GM19035 (cell line): ENCODE measurements around the gene ATP6V1B1.

Source experiments
- ATAC-seq: cut with Tn5 transposase; IDR thresholded peaks from one replicate; pipeline ENCODE4 v1.9.1; 2021; ENCODE audit not compliant: unreplicated experiment

ATP6V1B1 gene

DNA sequence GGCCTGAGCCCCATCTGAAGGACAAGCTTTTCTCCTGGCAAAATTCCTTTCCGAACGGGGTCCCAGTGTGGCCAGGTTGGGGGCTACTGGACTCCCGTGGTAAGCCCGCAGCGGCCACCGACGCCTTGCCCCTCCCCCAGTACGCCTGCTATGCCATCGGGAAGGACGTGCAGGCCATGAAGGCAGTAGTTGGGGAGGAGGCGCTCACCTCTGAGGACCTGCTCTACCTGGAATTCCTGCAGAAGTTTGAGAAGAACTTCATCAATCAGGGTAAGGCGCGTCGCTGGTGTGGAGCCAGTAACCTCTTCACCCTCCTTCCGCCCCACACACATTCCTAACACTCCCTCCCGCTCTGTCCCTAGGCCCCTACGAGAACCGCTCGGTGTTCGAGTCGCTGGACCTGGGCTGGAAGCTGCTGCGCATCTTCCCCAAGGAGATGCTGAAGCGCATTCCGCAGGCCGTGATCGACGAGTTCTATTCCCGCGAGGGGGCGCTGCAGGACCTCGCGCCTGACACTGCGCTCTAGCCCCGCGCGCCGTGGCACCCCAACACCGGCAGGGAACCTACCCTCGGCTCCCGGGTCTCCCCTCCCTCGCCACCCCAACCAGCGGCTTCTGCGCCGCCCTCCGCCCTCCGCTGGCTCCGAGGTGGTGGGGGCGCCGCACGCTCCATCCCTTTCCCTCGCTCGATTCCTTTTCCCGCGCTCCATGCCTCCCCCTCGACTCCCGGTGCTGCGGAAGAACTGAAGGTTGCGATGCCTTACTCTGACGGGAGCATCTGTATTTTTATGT is 29.1 kb downstream of the ATP6V1B1 start:
- peak; percentile 91 for ATAC-seq

DNA sequence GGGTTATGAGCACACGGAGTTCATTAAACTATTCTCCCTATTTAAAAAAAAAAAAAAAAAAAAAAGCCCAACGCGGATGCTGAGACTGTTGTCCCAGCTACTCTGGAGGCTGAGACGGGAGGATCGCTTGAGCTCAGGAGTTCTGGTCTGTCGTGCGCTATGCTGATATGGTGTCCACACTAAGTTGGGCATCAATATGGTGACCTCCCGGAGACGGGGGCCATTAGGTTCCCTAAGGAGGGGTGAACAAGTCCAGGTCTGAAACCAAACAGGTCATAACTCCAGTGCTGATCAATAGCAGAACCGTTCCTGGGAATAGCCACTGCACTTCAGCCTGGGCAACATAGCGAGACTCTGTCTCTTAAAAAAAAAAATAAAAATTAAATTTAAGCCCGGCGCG is 29.8 kb downstream of the ATP6V1B1 start:
- no peak for ATAC-seq

DNA sequence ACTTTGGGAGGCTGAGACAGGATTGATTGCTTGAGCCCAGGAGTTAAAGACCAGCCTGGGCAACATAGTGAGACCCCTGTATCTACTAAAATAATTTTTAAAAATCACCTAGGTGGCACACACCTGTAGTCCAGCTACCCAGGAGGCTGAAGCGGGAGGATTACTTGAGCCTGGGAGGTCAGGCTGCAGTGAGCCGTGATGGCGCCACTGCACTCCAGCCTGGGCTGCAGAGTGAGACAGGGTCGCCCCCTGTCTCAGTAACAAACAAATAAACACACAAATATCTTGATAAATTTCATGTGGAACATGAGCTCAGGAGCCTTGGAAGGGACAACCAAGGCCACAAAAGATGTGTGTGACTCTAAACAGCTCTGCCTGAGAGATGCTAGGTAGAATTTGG is 31.0 kb downstream of the ATP6V1B1 start:
- ATAC-seq = no peak

DNA sequence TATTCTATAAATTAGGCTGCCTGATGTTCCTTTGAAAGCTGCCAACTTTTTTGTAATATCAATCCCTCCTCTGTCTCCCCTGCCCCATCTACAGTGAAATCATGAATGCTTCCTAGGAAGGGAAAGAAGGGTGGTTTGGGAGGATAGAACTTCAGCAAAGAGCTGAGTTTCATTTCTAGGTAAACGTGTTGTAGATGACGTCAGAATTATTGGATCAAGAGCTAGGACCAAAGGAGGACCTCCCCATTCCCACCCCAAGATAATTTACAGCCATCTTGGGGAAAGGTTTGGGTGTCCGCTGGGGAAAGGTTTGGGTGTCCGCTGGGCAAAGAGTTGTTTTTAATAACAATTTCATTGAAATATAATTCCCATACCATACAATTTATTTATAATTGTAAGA is 31.5 kb downstream of the ATP6V1B1 start:
- ATAC-seq = no peak

DNA sequence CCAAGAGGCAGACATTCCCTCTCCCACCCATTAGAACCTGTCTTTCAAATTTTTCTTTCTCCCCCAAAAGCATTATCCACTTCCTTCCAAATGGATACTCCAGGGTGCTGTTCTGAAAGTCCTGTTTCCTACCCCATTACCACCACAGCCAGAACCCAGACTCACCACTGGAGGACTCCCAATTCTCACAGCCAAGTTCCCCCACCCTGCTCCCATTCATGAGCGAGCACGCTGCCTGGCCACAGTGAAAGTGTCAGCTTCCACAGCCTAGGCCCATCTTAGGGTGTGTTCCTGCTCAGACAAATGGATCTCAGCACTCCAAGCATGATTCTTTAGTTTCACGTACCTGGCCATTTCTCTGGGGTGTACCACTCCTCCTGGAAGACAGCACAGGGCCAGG is 38.9 kb downstream of the ATP6V1B1 start:
- no peak for ATAC-seq

DNA sequence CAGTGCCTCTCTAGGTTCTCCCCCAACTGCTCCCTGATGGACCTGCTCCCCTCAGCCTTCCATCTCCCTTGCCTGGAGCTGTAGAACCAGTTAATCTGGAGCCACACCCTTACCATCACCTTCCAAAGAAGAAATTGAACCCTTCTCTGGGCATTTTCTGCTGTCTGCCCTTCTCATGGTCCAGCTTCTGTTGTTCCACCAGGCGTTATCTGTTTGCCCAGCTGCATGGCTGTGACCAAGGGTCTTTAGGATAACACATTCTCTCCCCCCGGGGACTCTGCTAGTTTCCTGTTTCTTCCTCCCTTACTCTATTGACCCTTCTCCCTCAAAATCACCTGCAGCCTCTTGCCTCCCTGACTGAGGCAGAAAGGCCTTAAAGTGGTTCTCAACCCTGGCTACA is 39.5 kb downstream of the ATP6V1B1 start:
- no peak for ATAC-seq

DNA sequence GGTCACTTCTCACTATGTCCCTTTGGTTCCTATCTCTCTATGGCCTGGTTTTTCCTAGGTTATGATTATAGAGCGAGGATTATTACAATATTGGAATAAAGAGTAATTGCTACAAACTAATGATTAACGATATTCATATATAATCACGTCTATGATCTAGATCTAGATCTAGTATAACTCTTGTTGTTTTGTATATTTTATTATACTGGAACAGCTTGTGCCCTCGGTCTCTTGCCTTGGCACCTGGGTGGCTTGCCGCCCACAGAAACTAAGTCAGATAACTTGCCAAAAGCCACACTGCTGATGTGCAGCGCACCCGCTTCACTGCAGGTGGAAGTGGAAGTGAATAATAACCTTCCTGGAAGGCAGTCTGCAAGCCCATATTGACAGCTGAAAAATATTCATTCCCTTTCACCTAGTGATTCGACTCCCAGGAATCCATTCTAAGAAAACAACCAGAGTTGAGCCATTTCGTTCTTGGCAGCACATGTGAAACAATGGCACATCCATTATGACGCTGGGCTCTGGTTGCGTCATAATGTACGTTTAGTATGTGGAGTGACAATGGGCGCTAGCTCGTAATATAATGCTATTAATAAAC is 42.0 kb downstream of the ATP6V1B1 start:
- ATAC-seq = no peak

DNA sequence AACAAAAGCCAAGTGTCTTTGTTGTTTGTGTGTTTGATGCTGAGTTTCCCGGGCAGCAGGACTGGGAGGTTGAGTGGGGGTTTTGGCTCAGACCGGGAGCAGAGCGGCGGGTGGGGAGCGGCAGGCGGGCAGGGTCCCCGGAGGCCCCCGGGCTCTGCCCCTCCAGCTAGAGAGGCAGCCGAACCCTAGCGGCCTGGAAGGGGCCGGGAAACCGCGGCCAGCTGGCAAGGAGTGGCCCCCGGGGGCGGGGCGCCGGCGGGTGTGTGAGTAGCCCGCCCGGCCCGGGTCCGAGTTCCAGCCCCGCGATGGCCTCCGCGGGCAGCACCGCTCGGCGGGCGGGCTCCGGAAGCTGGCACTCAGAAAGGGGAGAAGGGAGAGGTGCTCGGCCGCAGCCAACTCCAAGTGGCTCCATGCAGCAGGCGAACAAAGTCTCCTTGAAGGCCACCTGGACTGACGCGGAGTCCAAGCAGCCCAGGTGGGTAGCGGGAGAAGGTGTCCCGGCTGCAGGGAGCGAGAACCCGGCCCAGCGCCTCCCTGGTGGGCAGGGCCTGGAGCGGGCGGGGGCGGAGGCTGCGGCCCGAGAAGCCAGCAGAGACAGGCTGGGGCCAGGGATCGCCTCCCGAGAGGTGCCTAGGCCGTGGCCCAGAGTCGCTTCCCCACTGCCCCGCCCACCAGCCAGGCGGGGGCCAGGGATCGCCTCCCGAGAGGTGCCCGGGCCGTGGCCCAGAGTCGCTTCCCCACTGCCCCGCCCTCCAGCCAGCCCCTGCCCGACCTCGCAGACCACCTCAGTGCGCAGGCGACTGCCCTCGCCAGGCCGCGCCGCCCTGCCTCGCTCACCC is 42.9 kb downstream of the ATP6V1B1 start, which contains the start of gene ANKRD53:
TSS of gene ANKRD53 (plus strand) at position 290 of the 839 bp plus-strand sequence. CDS start at position 306, 16 bp downstream.
- ATAC-seq = no peak

DNA sequence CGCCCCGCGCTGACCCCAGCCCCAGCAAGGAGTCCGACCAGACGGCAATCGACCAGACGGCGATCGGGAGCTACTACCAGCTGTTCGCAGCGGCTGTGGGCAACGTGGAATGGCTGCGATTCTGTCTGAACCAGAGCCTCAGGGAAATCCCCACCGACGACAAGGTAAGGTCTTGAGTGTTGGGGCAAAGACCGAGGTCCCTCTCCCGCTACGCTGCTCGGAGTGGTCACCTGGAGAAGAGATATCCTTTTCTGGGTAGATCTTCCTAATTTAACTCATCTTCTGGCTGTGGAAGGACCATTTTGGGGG is 43.4 kb downstream of the ATP6V1B1 start:
- no peak for ATAC-seq

DNA sequence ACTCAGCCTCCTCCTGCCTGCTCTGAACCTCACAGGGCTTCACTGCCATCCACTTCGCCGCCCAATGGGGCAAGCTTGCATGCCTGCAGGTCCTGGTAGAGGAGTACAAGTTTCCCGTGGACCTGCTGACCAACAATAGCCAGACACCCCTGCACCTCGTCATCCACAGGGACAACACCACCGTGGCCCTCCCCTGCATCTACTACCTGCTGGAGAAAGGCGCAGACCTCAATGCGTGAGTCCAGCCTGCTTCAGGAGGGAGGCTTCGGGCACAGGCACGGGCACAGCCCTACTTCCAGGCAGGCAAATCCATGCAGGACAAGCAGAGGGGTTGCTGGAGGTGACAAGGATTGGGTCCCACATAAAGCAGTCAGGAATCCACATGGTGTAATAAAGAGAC is 43.9 kb downstream of the ATP6V1B1 start:
- ATAC-seq = no peak

DNA sequence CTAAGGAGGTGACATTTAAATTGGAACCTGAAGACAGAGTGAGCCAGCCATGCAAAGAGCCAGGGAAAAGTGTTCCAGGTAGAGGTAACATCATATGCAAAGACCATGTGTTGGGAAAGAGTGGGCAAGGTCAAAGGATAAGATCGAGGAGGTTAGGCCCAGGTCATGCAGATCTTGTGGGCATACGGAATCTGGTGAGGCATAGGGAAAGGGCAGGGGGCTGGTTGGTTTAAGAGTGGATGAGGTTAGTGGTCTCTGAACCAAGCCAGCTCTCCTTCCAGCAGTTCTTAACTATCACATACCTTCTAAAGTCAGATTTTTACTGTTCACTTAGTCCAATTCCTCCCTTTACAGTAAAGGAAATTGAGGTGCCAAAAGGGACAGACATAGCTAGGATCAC is 45.7 kb downstream of the ATP6V1B1 start:
- no peak for ATAC-seq

DNA sequence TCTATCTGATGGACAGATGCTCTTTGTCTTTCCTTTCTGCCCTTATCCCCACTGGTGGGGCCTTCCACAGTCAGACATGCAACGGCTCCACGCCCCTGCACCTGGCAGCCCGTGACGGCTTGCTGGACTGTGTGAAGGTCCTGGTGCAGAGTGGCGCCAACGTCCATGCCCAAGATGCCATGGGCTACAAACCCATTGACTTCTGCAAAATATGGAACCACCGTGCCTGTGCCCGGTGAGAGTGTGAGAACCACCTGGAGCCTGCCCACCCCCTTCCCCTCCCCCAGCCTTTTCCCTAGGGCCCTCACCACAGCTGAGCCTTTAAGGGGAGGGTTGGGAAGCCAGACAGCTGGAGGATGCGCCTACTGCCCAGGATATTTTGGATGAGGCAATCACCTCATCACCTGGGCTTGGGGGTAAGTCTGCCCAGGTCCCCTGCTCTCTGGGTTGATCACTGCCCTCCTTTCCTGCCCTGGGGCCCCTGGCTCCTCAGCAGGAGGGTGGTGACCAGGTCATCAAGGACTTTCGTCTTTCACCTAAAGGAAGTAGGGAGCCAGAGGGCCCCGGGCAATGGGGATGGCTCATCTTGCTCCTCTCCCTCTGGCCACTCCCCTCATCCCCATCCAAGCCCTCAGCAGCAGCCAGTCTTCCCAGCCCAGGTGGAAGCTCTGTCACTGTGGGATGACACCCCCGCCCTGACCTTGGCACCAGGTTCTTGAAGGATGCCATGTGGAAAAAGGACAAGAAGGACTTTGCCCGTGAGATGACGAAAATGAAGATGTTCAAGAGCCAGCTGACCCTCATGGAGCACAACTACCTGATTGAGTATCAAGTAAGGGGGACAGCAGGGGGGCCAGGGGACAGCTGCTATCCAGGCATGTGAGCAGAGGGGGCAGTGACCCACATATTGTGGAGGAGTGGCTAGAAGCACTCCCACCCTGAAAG is 46.4 kb downstream of the ATP6V1B1 start:
- no peak for ATAC-seq

DNA sequence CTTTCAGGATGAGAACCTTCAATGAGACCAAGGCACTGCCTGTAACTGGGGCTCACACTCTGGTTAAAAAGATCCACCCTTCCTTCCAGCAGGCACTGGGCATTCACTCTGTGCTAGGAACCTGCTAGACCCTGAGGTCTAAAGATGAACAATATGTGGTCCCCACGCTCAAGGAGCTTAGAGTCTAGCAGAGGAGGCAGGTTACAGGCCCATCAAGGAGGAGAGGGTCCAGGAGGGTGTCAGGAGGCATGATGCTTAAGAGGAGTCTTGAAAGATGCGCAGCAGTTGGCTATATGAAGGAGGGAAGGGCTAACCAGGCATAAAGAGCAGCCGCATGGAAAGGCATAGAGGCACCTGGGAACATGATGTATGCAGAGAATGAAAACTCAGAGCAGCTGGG is 47.3 kb downstream of the ATP6V1B1 start:
- ATAC-seq = no peak

DNA sequence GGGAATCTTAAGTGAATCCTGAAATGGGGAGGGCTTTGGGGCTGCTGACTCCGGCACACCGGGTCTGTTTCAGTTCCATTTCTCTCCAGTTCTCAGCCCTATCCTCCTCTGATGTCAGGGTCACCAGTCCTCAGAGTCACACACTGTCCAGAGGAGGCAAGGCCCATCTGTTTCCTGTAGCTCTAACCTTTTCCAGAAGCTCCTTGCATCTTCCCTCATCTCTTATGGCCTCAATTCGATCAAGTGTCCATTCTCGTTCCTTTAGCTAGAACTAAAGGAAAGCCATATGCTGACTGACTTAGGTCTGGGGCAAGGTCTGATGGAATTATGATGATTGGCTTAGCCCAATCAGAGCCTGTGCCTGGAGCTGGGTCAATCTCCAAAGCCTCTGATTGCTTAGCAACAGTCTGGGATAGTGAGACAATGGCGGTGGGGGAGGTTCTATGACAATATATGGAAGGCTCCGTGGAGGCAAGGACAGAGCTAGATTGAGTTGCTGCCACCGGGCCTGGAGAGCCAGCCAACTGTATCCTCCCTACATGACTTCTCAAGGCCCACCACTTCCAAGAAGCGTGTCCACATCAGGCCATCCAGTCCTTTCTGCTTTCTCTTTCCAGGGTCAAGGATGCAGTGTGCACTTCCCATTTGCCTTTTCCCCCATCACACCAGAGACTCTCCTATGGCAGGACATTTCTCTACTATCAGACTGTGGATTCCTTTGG is 48.0 kb downstream of the ATP6V1B1 start:
- no peak for ATAC-seq

DNA sequence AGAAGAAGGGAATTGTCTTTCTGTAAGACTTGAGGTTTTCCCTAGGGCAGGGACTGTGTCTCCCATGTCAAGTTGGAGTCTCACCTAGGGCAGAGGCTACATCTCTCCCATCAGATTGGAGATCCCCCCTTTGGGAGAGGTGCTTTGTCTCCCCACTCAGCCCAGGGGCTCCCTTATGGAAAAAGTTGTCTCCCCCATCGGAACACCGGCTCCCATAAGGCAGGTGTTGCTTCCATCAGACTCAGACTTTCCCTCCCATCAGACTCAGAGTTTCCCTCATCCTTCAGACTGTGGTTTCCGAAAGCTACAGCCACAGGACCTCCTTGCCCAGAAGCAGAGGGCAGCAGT is 48.5 kb downstream of the ATP6V1B1 start:
- no peak for ATAC-seq

DNA sequence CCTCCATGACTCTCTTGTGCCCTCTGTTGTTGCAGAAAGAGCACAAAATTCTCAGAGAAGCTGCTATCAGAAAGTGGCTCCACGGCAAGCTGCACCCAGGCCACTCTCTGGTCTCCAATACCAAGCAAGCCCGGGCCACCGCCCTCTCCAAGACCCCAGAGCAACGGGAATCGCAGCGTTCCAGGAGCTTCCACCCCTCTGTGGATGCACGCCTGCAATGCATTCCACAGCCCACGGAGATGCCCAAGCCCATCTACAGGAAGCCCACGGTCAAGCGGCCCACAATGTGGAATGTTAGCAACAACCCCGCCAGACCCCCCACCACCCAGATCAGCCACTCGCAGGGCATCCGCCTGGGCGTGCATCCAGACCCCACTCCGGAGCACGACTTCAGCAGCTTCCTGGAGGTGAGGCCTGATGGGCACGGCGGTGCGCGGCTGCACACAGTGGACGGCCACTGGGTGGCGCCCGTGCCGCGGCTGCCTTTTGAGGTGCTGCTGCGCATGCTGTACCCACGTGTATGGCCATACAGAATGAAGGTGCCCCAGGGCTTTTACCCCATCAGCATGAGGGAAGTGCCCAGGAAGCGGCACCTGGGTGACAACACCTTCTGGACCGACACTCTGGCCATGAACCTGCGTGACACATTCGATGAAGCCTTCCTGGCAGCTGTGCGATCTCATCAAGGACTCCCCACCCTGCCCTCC is 49.0 kb downstream of the ATP6V1B1 start:
- ATAC-seq = peak; percentile 93

DNA sequence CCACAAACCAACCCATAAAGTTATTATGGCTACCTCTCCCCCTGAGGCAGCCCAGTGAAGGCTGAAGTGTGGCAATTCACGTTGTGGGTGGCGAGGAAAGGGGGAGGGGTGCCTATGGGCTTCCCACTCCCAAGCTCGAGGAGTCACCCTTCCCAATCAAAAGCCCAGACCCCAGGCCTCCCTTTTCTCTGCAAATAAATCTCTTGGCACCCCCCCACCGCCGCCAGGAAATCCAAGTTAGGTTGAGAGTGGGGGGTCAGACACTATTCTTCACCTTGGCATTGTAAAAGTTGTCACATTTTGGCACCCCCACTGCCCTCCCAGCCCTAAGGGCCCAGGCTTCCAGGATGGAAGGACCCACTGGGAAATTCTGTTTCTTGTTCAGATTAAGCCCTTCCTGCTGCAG is 49.6 kb downstream of the ATP6V1B1 start:
- no peak for ATAC-seq

DNA sequence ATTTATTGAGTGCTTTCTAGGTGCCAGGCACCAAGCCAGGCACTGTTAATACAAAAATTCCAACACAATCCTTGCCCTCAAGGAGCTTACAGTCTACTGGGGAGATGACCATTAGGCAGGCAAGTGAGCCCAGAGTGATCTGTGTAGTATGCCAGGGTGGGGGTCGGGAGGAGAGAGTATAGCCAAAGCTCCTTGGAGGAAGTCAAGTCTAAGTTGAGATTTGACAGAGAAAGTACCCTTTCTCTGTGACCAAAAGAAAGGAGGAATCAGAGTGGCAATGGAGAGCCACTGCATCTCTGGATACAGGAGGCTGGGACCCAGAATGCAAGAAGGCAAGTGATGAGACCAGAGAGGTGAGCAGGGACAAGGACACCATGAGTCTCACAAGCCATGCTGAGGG is 50.3 kb downstream of the ATP6V1B1 start:
- no peak for ATAC-seq

DNA sequence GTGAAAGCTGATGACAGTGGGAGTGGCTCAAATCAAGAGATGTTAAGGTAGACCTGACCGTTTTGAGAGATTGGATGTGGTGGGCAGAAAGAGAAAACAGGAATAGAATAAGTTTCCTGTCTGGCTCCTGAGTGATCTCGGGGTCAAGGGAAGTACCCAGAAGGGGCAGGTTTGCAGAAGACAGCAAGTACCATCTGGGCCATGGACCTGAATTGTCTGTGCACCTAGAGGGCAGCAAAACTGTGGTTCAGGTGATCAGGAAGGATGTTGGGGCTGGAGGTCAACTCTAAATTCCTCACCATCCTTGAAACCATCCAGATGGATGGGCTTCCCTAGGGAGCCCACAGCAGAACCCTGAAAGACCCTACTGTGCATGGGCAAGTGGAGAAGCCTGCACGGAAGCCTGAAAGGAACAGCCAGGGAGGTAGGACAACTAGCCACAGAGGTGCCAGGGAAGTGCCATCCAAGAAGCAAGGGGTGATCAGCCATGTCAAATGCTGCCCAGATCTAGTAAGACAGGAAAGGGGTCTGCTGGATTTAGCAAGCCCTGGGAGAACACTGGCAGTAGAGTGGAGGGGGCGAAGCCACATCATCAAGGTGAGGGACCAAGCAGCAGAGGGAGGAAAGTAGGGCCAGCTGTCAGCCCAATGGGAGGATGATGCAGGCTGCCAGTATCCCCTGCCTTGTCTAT is 50.9 kb downstream of the ATP6V1B1 start:
- ATAC-seq = no peak
